H9 (cell line): ENCODE data around the gene RBM14. TPM values are rescaled to one million over a fixed set of nuclear protein-coding genes. Genes with fewer than 3 reads are reported as not detected.

Experiments used
- DNase-seq: peaks from one replicate; pipeline ENCODE4 v3.0.0-alpha.2; 2017
- H2AFZ ChIP-seq: one replicate; pipeline ENCODE4 v1.6.1; 2013; ENCODE audit warnings: mild to moderate bottlenecking, low read length, control low read depth, moderate library complexity
- H2AK5ac ChIP-seq: 2 replicates; pipeline ENCODE4 v1.6.1; 2013; ENCODE audit warnings: low read length, control low read depth, mixed read lengths; ENCODE audit not compliant: insufficient read length
- H2BK120ac ChIP-seq: one replicate; pipeline ENCODE4 v1.6.1; 2013; ENCODE audit warnings: low read depth, mild to moderate bottlenecking, low read length, control low read depth, inconsistent platforms; ENCODE audit not compliant: poor library complexity, severe bottlenecking
- H2BK12ac ChIP-seq: 2 replicates; pipeline ENCODE4 v1.6.1; 2013; ENCODE audit warnings: low read length, control low read depth, mixed read lengths, low read depth; ENCODE audit not compliant: insufficient read length
- H2BK15ac ChIP-seq: 2 replicates; pipeline ENCODE4 v1.6.1; 2013; ENCODE audit warnings: low read depth, low read length, control low read depth
- H2BK20ac ChIP-seq: one replicate; pipeline ENCODE4 v1.6.1; 2013; ENCODE audit warnings: low read depth, mild to moderate bottlenecking, low read length, control low read depth, inconsistent platforms; ENCODE audit not compliant: poor library complexity, severe bottlenecking
- H2BK5ac ChIP-seq: 2 replicates; pipeline ENCODE4 v1.6.1; 2013; ENCODE audit warnings: low read length, control low read depth, mixed read lengths; ENCODE audit not compliant: insufficient read length
- H3K14ac ChIP-seq: 2 replicates; pipeline ENCODE4 v1.6.1; 2013; ENCODE audit warnings: low read length, control low read depth; ENCODE audit not compliant: insufficient read depth
- H3K18ac ChIP-seq: 2 replicates; pipeline ENCODE4 v1.6.1; 2013; ENCODE audit warnings: low read depth, mild to moderate bottlenecking, mixed read lengths, low read length, control low read depth; ENCODE audit not compliant: insufficient read length
- H3K23ac ChIP-seq: 2 replicates; pipeline ENCODE4 v1.6.1; 2013; ENCODE audit warnings: low read length, control low read depth, mixed read lengths, low read depth; ENCODE audit not compliant: insufficient read length
- H3K23me2 ChIP-seq: 2 replicates; pipeline ENCODE4 v1.6.1; 2013; ENCODE audit warnings: low read depth, mild to moderate bottlenecking, mixed read lengths, low read length, control low read depth; ENCODE audit not compliant: insufficient read length, poor library complexity, severe bottlenecking
- H3K27ac ChIP-seq: 2 replicates; pipeline ENCODE4 v1.5.1; 2013; ENCODE audit warnings: low read length, control low read depth, mixed read lengths, low read depth; ENCODE audit not compliant: insufficient read length
- H3K27me3 ChIP-seq: 2 replicates; pipeline ENCODE4 v1.6.1; 2013; ENCODE audit warnings: low read length, control low read depth, inconsistent platforms; ENCODE audit not compliant: insufficient read depth
- H3K4ac ChIP-seq: 2 replicates; pipeline ENCODE4 v1.6.1; 2013; ENCODE audit warnings: low read depth, mild to moderate bottlenecking, control low read depth, inconsistent platforms, low read length, moderate library complexity
- H3K4me1 ChIP-seq: 2 replicates; pipeline ENCODE4 v1.6.1; 2013; ENCODE audit warnings: low read length, control low read depth, inconsistent platforms; ENCODE audit not compliant: insufficient read depth
- H3K4me2 ChIP-seq: 2 replicates; pipeline ENCODE4 v1.6.1; 2013; ENCODE audit warnings: low read length, control low read depth, mixed read lengths; ENCODE audit not compliant: insufficient read length, insufficient read depth
- H3K56ac ChIP-seq: 2 replicates; pipeline ENCODE4 v1.6.1; 2013; ENCODE audit warnings: low read depth, mild to moderate bottlenecking, mixed read lengths, low read length, control low read depth; ENCODE audit not compliant: insufficient read length
- H3K79me1 ChIP-seq: 2 replicates; pipeline ENCODE4 v1.6.1; 2013; ENCODE audit warnings: low read depth, mild to moderate bottlenecking, moderate library complexity, low read length, control low read depth, inconsistent platforms; ENCODE audit not compliant: insufficient read depth, poor library complexity, severe bottlenecking
- H3K79me2 ChIP-seq: 2 replicates; pipeline ENCODE4 v1.6.1; 2013; ENCODE audit warnings: low read length, control low read depth, inconsistent platforms; ENCODE audit not compliant: insufficient read depth
- H3K9ac ChIP-seq: 2 replicates; pipeline ENCODE4 v1.6.1; 2013; ENCODE audit warnings: low read length, control low read depth, mixed read lengths; ENCODE audit not compliant: insufficient read length; ENCODE audit errors: extremely low read depth
- H3K9me3 ChIP-seq: one replicate; pipeline ENCODE4 v1.6.1; 2013; ENCODE audit warnings: low read depth, low read length, inconsistent platforms; ENCODE audit not compliant: control insufficient read depth
- H3T11ph ChIP-seq: one replicate; pipeline ENCODE4 v1.6.1; 2013; ENCODE audit warnings: mild to moderate bottlenecking, low read length, control low read depth, inconsistent platforms
- H4K20me1 ChIP-seq: one replicate; pipeline ENCODE4 v1.6.1; 2013; ENCODE audit not compliant: control insufficient read depth, insufficient read length, insufficient read depth
- H4K5ac ChIP-seq: 2 replicates; pipeline ENCODE4 v1.6.1; 2013; ENCODE audit warnings: low read depth, mild to moderate bottlenecking, mixed read lengths, low read length, control low read depth; ENCODE audit not compliant: insufficient read length
- H4K8ac ChIP-seq: replicated peaks from 2 replicates; pipeline ENCODE4 v1.6.1; 2013; ENCODE audit warnings: low read length, control low read depth, mixed read lengths, low read depth; ENCODE audit not compliant: insufficient read length
- H4K91ac ChIP-seq: 2 replicates; pipeline ENCODE4 v1.6.1; 2013; ENCODE audit warnings: low read depth, mild to moderate bottlenecking, moderate library complexity, mixed read lengths, low read length, control low read depth; ENCODE audit not compliant: insufficient read length
- H3K27ac Mint-ChIP-seq, 3 experiments: 2 replicates in 2 of 3; 3 replicates in 1 of 3; pipeline ENCODE4 v1.8.0; 2020 to 2021; ENCODE audit warnings: mixed read lengths in 3 of 3, mild to moderate bottlenecking in 1 of 3, moderate library complexity in 1 of 3
- H3K27me3 Mint-ChIP-seq: 2 replicates; pipeline ENCODE4 v1.8.0; 2021; ENCODE audit warnings: low read depth, mild to moderate bottlenecking, moderate library complexity, mixed read lengths
- H3K36me3 Mint-ChIP-seq, 3 experiments: 2 replicates in 2 of 3; 3 replicates in 1 of 3; pipeline ENCODE4 v1.8.0; 2020 to 2021; ENCODE audit warnings: low read depth in 3 of 3, mixed read lengths in 3 of 3; ENCODE audit not compliant: insufficient read depth in 1 of 3
- H3K4me1 Mint-ChIP-seq, 2 experiments: 2 replicates each; pipeline ENCODE4 v1.8.0; 2020; ENCODE audit warnings: mixed read lengths in 2 of 2
- H3K4me3 Mint-ChIP-seq, 2 experiments: 2 replicates in 1 of 2; 3 replicates in 1 of 2; pipeline ENCODE4 v1.8.0; 2020 to 2021; ENCODE audit warnings: mild to moderate bottlenecking in 2 of 2, mixed read lengths in 2 of 2, moderate library complexity in 1 of 2
- H3K9me3 Mint-ChIP-seq, 2 experiments: 2 replicates in 1 of 2; 3 replicates in 1 of 2; pipeline ENCODE4 v1.8.0; 2020; ENCODE audit warnings: mild to moderate bottlenecking in 2 of 2, mixed read lengths in 2 of 2, moderate library complexity in 1 of 2
- CTCF ChIP-seq: fragments of 200-600 bp; sonication (generic); conservative IDR thresholded peaks from 3 replicates; pipeline ENCODE4 v1.8.0; 2021; ENCODE audit warnings: antibody characterized with exemption, mild to moderate bottlenecking
- WGBS: extraction: QIAGEN DNeasy Blood & Tissue Kit; methylation state at CpG from one replicate; pipeline ENCODE4 v1.1.7; 2013; ENCODE audit warnings: missing lambda C conversion rate, low lambda C conversion rate, mixed read lengths; ENCODE audit not compliant: insufficient read length; ENCODE audit errors: extremely low coverage; 5-methylcytosine and 5-hydroxymethylcytosine counted together
- total RNA-seq: library from RNA; stranded (reverse); gene quantifications from 2 replicates; pipeline ENCODE4 v1.2.1, GENCODE V29; 2021

RBM14 gene
- total RNA-seq, 1 experiment from 2014 or later, result 171 TPM

- H2AK5ac ChIP-seq, result no peak overlapping the region
- H3K27ac ChIP-seq, result no peak overlapping the region
- H3K14ac ChIP-seq, result no peak overlapping the region
- H3K4me1 ChIP-seq, result no peaks in the 10 kb centered on the region
- no peak overlapping the region for H4K8ac ChIP-seq
- Mint-ChIP-seq H3K9me3 (peaks cover 0 to 3% of the 10 kb centered on the region in 2 experiments; a peak in 4 of 5 replicates), H3K36me3 (peaks cover under 1 to 21% (median 13%) of the 10 kb centered on the region in 3 experiments), H3K27ac (no peak overlapping the region), H3K4me1 (peaks cover 0 to 5% of the 10 kb centered on the region in 2 experiments; a peak in 2 of 4 replicates), H3K27me3 (no peaks in the 10 kb centered on the region), H3K4me3 (no peak overlapping the region)
- H3K9ac ChIP-seq, result no peak overlapping the region
- H2BK20ac ChIP-seq, result no peak overlapping the region
- no peak overlapping the region for H3K4ac ChIP-seq
- no peak overlapping the region for H3K23ac ChIP-seq
- H3K4me2 ChIP-seq, result no peak overlapping the region
- peaks cover 2% of the 10 kb centered on the region for H3K23me2 ChIP-seq
- H3K18ac ChIP-seq, result no peak overlapping the region
- H3K56ac ChIP-seq, result no peak overlapping the region
- no peak overlapping the region for H2BK5ac ChIP-seq
- H2BK15ac ChIP-seq, result no peak overlapping the region
- H2BK12ac ChIP-seq, result no peak overlapping the region
- no peak overlapping the region for H4K5ac ChIP-seq
- no peaks in the 10 kb centered on the region for H3K79me1 ChIP-seq
- H2AFZ ChIP-seq, result no peak overlapping the region
- no CpG with 5 or more reads among the region's 1 CpG for WGBS
- no peaks in the 10 kb centered on the region for H3K9me3 ChIP-seq
- no peak overlapping the region for H4K91ac ChIP-seq
- TF ChIP-seq CTCF, result no peak
- H2BK120ac ChIP-seq, result no peak overlapping the region
- no peaks in the 10 kb centered on the region for H4K20me1 ChIP-seq
- H3T11ph ChIP-seq, result no peak overlapping the region
- no peak for DNase-seq
- H3K27me3 ChIP-seq, result no peaks in the 10 kb centered on the region
- peaks cover 8% of the 10 kb centered on the region for H3K79me2 ChIP-seq
Measured at GRCh38 chr11:66612458-66612857, 4.0 kb upstream of the RBM14 start.
